Bronchial epithelial cell (primary cell): ENCODE data around the gene ACTN2. TPM values are rescaled to one million over a fixed set of nuclear protein-coding genes. Genes with fewer than 3 reads are reported as not detected.
A peak's percentile ranks its signal among the peaks of the same experiment; 100 is the strongest.

Experiments
- DNase-seq: peaks from one replicate; pipeline ENCODE4 v3.0.0-alpha.2; 2010; ENCODE audit warnings: low read depth
- FAIRE-seq: peaks from 2 replicates; lab custom pipeline; 2011; peaks lifted over from hg19 to GRCh38; lab: Jason Lieb, UNC
- H3K27me3 ChIP-seq: 2 replicates; pipeline ENCODE4 v1.5.1; 2011; ENCODE audit warnings: low read length; ENCODE audit not compliant: control insufficient read depth, insufficient read depth
- H3K36me3 ChIP-seq: 2 replicates; pipeline ENCODE4 v1.5.1; 2011; ENCODE audit warnings: low read length; ENCODE audit not compliant: control insufficient read depth, insufficient read depth
- H3K4me3 ChIP-seq: 2 replicates; pipeline ENCODE4 v1.5.1; 2011; ENCODE audit warnings: mild to moderate bottlenecking, low read depth, low read length, control low read depth
- CTCF ChIP-seq: IDR thresholded peaks from 2 replicates; pipeline ENCODE4 v1.5.1; 2011; ENCODE audit warnings: mild to moderate bottlenecking, moderate library complexity, low read length, control low read depth, inconsistent platforms; ENCODE audit not compliant: insufficient read depth, severe bottlenecking
- total RNA-seq: library from RNA; depleted of rRNA; stranded (reverse); fragments of >200 nt; gene quantifications from 2 replicates; pipeline ENCODE4 v1.2.1, GENCODE V29; 2014

ACTN2 gene
- total RNA-seq, 1 donor from 2014 or later: 0.79 TPM

DNA sequence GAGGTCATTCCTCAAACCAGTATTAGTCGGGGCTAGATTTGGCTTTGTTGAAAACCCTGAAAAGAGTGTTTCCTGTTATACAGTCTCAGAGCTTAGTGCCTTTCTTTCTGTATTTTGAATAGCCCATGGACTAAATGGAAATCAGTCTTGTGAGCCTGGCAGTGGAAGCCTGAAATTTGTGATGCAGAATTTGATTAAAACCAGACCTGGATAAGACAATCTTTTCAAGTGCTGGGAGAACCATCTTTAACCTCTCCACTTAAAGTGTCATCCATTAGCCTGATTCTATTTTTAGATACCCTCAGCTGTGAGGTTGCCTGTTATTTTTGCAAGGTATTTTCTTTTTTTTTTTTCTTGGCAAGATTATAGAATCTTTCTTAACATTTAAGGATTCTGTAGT is 19.5 kb downstream of the ACTN2 start:
- Histone ChIP-seq H3K4me3 (no peak overlapping the region), H3K36me3 (no peaks in the 10 kb centered on the region), H3K27me3 (no peaks in the 10 kb centered on the region)
- DNase-seq (no peak), FAIRE-seq (no peak)
- TF ChIP-seq CTCF: no peak

DNA sequence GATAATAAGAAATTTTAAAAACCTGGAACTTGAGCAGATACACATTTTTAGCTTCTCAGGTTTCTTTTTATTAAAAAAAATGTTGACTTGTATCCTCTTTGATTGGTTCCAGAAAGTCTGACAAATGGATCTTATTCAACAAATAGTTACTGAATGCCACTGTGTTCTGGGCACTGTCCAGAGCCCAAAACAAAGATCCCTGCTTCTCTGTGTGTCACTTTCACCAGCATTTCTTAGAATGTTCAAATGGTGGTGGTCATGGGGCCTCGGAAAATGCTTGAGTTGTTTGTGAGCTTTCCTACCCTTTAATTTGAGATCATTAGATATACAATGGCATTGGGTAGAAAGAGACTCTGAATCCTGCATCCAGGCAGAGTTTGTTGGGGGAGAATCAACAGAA is 19.9 kb downstream of the ACTN2 start:
- FAIRE-seq: no peak
- Histone ChIP-seq H3K27me3 (no peaks in the 10 kb centered on the region), H3K4me3 (no peak overlapping the region), H3K36me3 (no peaks in the 10 kb centered on the region)
- no peak for DNase-seq
- TF ChIP-seq CTCF: no peak

DNA sequence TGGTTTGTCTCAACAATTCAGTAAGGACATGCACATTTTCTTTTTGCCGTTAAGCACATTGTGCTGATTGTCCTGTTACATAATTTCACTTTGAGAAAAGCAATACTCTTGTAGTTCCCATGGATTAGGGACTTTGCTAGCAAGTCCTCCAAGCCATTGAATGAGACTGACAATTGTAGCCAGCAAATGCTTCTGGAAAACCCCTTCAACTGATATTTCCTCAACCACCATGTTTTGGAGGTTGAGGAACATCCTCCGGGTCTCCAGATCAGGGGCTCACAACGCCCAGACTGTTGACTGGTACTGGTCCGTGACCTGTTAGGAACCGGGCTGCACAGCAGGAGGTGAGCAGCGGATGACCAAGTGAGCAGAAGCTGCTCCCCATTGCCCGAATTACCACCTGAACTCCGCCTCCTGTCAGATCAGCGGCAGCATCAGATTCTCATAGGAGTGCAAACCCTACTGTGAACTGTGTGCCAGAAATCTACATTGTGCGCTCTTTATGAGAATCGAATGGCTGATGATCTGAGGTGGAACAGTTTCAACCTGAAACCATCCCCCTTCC is 24.1 kb downstream of the ACTN2 start:
- no peaks in the 10 kb centered on the region for H3K36me3 ChIP-seq
- FAIRE-seq (peak; percentile 7), DNase-seq (no peak)
- no peak overlapping the region for H3K4me3 ChIP-seq
- H3K27me3 ChIP-seq: no peaks in the 10 kb centered on the region
- no peak for TF ChIP-seq CTCF

DNA sequence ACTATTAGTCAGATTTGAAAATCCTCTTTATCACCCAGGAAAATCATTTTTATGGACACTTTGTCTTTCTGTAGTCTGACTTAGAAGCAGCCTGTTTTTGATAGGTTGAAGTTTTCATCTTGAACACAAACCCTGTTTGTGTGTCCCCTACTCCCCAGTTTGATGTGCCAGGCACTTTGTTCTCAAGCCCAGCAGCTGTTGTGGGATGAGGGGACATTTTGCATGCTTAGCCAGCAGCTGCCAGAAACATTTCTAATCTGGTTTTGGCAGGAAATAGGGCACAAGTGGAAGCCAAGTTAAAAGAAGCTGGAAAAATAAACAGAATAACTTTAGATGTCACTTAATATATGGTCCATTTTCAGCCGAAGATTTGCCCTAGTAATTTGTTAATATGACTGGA is 29.9 kb downstream of the ACTN2 start:
- FAIRE-seq (no peak), DNase-seq (no peak)
- H3K27me3 ChIP-seq: no peaks in the 10 kb centered on the region

DNA sequence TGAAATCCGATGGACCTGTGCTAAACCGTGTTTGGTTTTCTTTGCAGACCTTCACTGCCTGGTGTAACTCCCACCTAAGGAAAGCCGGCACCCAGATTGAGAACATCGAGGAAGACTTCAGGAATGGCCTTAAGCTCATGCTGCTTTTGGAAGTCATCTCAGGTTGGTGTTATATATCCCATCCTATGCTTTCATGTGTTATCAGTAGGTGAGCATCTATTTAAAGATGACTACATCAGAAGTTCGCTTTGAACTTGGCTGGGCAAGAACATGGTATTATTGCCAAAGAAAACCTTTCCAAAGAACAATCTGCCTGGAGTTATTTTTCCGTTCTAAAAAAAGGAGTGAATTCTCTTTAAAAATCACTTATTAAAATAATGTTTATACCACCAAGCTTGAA is 31.5 kb downstream of the ACTN2 start:
- DNase-seq: no peak
- FAIRE-seq: peak; percentile 7
- no peak for TF ChIP-seq CTCF
- H3K27me3 ChIP-seq: no peaks in the 10 kb centered on the region
- no peak overlapping the region for H3K4me3 ChIP-seq
- no peaks in the 10 kb centered on the region for H3K36me3 ChIP-seq

More for the DNA sequence above, 29.9 kb downstream of the ACTN2 start:
- TF ChIP-seq CTCF: no peak
- Histone ChIP-seq H3K36me3 (no peaks in the 10 kb centered on the region), H3K4me3 (no peak overlapping the region)

- H3K36me3 ChIP-seq: no peaks in the 10 kb centered on the region
- no peak overlapping the region for H3K4me3 ChIP-seq
- TF ChIP-seq CTCF: no peak
- no peaks in the 10 kb centered on the region for H3K27me3 ChIP-seq
- FAIRE-seq (no peak), DNase-seq (no peak)
Observed at GRCh38 chr1:236718328-236718727, 32.0 kb downstream of the ACTN2 start.
